ENCODE data around the gene CISTR. TPM values are rescaled to one million over a fixed set of nuclear protein-coding genes. Genes with fewer than 3 reads are reported as not detected.
"Not testable (repeated sequence)": the region's sequence is repeated elsewhere in the genome, so short reads cannot be mapped to it uniquely, and the experiment has no call there.

The CISTR gene
- total RNA-seq, 1 donor from 2014 or later: 1.4 TPM

DNA sequence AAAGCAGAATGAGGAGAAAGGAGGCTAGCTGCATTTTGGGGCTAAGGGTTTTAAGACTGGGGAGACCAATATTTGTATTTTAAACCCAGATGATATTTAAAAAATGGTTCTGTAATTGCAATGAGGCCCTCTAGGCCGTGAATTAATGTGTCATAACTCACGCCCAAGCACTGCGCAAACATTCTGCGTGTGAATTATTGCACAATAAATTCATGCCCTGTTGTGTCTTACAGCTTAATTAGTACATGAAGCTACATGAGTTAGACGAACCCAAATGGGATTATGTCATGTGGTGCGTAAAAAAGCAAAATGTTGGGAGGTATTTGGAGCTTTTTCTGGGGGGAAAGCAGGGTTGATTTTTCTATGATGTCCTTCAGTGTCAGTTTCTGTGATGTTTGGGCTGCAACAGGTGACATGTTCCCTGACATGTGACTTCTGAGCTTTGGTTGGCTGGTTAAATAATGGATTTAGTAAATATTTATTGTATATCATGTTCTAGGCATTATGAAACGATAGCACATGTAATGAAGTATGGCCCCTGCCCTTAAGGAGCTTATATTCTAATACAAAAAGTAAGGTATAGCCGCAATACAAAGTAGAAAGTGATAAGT, 30.4 kb upstream of the CISTR start:
- peaks cover 4% of the 10 kb centered on the region for H3K36me3 Mint-ChIP-seq (ENCODE audit: low read depth, unreplicated experiment)
- no peak overlapping the region for H3K4me3 Mint-ChIP-seq (ENCODE audit: unreplicated experiment)
- no peak for DNase-seq (ENCODE audit: low spot score)
- no peaks in the 10 kb centered on the region for H3K9me3 Mint-ChIP-seq (ENCODE audit: unreplicated experiment)
- TF ChIP-seq, protein P1, sequence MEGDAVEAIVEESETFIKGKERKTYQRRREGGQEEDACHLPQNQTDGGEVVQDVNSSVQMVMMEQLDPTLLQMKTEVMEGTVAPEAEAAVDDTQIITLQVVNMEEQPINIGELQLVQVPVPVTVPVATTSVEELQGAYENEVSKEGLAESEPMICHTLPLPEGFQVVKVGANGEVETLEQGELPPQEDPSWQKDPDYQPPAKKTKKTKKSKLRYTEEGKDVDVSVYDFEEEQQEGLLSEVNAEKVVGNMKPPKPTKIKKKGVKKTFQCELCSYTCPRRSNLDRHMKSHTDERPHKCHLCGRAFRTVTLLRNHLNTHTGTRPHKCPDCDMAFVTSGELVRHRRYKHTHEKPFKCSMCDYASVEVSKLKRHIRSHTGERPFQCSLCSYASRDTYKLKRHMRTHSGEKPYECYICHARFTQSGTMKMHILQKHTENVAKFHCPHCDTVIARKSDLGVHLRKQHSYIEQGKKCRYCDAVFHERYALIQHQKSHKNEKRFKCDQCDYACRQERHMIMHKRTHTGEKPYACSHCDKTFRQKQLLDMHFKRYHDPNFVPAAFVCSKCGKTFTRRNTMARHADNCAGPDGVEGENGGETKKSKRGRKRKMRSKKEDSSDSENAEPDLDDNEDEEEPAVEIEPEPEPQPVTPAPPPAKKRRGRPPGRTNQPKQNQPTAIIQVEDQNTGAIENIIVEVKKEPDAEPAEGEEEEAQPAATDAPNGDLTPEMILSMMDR (IDR thresholded peaks at IDR 0.05; ENCODE audit: unreplicated experiment): no peak
- H3K27me3 Mint-ChIP-seq (ENCODE audit: unreplicated experiment): peaks cover 1% of the 10 kb centered on the region
- H3K27ac Mint-ChIP-seq (ENCODE audit: unreplicated experiment): no peak overlapping the region
- H3K4me1 Mint-ChIP-seq (ENCODE audit: unreplicated experiment): peaks cover 2% of the 10 kb centered on the region

- no peak for DNase-seq (ENCODE audit: low spot score)
- H3K27ac Mint-ChIP-seq (ENCODE audit: unreplicated experiment): no peak overlapping the region
Observed at GRCh38 chr12:53781228-53781801, 29.5 kb upstream of the CISTR start.

DNA sequence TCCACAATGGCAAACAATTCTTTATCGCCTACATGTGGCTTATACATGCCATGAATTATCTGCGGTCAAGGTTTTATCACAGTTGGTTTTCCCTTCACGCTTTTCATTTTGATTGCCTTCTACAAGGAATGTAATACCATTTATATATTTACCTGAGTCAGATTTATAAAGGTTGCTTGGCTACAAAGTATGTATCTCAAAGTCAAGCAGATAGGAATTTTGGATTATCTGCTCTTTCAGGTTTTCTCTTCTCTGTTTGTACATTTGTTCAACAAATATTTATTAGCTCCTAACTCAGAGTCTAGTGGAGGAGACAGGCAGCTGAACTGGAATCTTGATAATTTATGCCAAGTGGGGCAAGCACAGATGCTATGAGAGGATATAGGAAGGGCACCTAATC, 28.5 kb upstream of the CISTR start:
- H3K4me1 Mint-ChIP-seq (ENCODE audit: unreplicated experiment): peaks cover 6% of the 10 kb centered on the region

More at GRCh38 chr12:53781228-53781801, 29.5 kb upstream of the CISTR start:
- Mint-ChIP-seq H3K27me3 (ENCODE audit: unreplicated experiment) (peaks cover 1% of the 10 kb centered on the region), H3K4me3 (ENCODE audit: unreplicated experiment) (no peak overlapping the region), H3K9me3 (ENCODE audit: unreplicated experiment) (no peaks in the 10 kb centered on the region), H3K36me3 (ENCODE audit: low read depth, unreplicated experiment) (peaks cover 4% of the 10 kb centered on the region), H3K4me1 (ENCODE audit: unreplicated experiment) (peaks cover 2% of the 10 kb centered on the region)
- TF ChIP-seq, protein P1 (IDR thresholded peaks at IDR 0.05; ENCODE audit: unreplicated experiment): no peak

GRCh38 chr12:53779679-53780078, 27.9 kb upstream of the CISTR start:
- not testable (repeated sequence) for H3K36me3 Mint-ChIP-seq (ENCODE audit: low read depth, unreplicated experiment); H3K9me3 Mint-ChIP-seq (ENCODE audit: unreplicated experiment); H3K27ac Mint-ChIP-seq (ENCODE audit: unreplicated experiment); H3K27me3 Mint-ChIP-seq (ENCODE audit: unreplicated experiment); H3K4me3 Mint-ChIP-seq (ENCODE audit: unreplicated experiment); H3K4me1 Mint-ChIP-seq (ENCODE audit: unreplicated experiment); DNase-seq (ENCODE audit: low spot score)

More for the DNA sequence above, 28.5 kb upstream of the CISTR start:
- Mint-ChIP-seq H3K27ac (ENCODE audit: unreplicated experiment) (no peak overlapping the region), H3K4me3 (ENCODE audit: unreplicated experiment) (no peak overlapping the region), H3K9me3 (ENCODE audit: unreplicated experiment) (no peaks in the 10 kb centered on the region), H3K27me3 (ENCODE audit: unreplicated experiment) (peaks cover 3% of the 10 kb centered on the region), H3K36me3 (ENCODE audit: low read depth, unreplicated experiment) (peaks cover 4% of the 10 kb centered on the region)
- no peak for DNase-seq (ENCODE audit: low spot score)
- TF ChIP-seq, protein P1 (IDR thresholded peaks at IDR 0.05; ENCODE audit: unreplicated experiment): no peak

DNA sequence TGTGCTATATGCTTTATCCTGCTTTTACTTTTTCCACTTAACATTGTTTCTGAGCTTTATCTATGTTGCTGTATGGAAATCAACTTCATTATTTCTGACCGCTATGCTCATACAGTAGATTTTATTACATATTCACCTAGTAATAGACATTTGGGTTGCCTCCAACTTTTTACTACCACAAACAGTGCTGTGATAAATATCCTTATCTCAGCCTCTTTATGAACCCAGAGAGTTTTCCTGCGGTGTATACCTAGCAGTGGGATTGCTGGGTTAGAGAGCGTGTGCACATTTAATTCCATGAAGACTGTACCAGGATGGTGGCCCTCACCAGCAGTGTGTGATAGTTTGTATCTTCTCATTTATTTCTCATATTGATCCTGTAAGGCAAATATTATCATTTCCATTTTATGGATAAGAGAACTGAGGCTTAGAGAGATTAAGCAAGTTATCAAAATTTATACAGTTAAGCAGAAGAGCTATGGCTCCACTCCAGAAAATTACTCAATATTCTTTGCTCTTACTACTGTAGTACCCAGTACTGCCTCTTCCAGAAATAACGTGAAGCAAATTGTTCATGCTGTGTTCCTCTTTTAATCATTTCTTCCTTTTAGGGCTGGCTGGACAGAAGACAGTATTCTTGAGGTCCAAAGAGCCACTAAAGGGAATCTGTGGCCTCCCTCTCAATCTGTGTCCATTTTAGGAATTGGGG, 26.3 kb upstream of the CISTR start:
- Mint-ChIP-seq H3K36me3 (ENCODE audit: low read depth, unreplicated experiment) (peaks cover 4% of the 10 kb centered on the region), H3K27ac (ENCODE audit: unreplicated experiment) (no peak overlapping the region), H3K4me3 (ENCODE audit: unreplicated experiment) (no peak overlapping the region), H3K9me3 (ENCODE audit: unreplicated experiment) (no peaks in the 10 kb centered on the region), H3K4me1 (ENCODE audit: unreplicated experiment) (peaks cover 6% of the 10 kb centered on the region), H3K27me3 (ENCODE audit: unreplicated experiment) (peaks cover 3% of the 10 kb centered on the region)
- TF ChIP-seq, protein P1 (IDR thresholded peaks at IDR 0.05; ENCODE audit: unreplicated experiment): no peak
- no peak for DNase-seq (ENCODE audit: low spot score)

All from endothelial cell (in vitro differentiated cells).